Heart left ventricle (tissue), 13 donors: Measurements from ENCODE around the gene CNTFR.

Experiments used
- POLR2A ChIP-seq, 2 donors: fragments of 450-650 bp; IDR thresholded peaks; one replicate each; pipeline ENCODE4 v1.6.1; 2017; ENCODE audit warnings: antibody characterized with exemption in 2 of 2, mild to moderate bottlenecking in 2 of 2, moderate library complexity in 2 of 2
- TF ChIP-seq, protein P1 (sequence below), 12 donors: fragments of 200-600 bp; sonication (generic) in 4 of 12; IDR thresholded peaks; one replicate each; pipeline versions ENCODE4 v1.5.0 to v1.8.0; 2018 to 2022; ENCODE audit warnings: antibody characterized with exemption in 12 of 12, mild to moderate bottlenecking in 5 of 12
- donor health status: ischemic (EF 13 %, LVEDD 7.1; RV severe dilation, severe dysfunction).
- donor health status: DM: no; HTN: yes; CAD: no.
- donor health status: DM: no; HTN: no; CAD: no.
- donor health status: ischemic (EF 25% LVEDD 6.9; RV normal size, moderate dysfunction).
- donor health status: ischemic (EF 25% LVEDD 5.7; RV mildly dilated, moderate dysfunction).
- donor health status: ischemic (EF 35%, LVEDD 5.7; RV mildly dilated, moderate dysfunction).
- donor health status: nonischemic (EF 11% LVEDD 7.7; RV severe dilation, severe dysfunction).
- donor health status: DM: yes; HTN: yes; CAD: no.
- donor health status: PGD.
- donor health status: ischemic (EF 29% LVEDD 5.4; RV normal size, mild dysfunction).
- donor health status: nonischemic (EF 23%, LVEDD 6.1; RV moderate dilation, normal function).

DNA sequence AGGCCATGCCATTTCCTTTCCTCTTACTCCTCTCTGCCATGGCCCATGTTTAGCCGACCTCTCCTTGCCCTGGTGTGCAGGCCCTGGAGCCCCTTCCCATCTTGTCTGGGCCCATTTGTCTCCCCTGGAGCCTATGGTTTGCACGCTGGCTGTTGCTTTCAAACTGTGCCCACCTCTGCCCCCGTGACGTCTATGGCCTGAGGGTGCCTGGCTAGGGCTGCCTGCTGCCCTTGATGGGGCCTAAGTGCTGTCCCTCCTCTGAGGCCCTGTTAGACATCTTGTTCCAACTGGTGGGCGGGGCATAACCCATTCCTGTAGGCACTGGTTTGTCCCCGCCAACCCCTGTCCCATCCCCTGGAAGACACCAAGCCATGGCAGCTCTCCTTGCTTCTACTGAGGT is 44.0 kb downstream of the CNTFR start:
- TF ChIP-seq, protein P1, sequence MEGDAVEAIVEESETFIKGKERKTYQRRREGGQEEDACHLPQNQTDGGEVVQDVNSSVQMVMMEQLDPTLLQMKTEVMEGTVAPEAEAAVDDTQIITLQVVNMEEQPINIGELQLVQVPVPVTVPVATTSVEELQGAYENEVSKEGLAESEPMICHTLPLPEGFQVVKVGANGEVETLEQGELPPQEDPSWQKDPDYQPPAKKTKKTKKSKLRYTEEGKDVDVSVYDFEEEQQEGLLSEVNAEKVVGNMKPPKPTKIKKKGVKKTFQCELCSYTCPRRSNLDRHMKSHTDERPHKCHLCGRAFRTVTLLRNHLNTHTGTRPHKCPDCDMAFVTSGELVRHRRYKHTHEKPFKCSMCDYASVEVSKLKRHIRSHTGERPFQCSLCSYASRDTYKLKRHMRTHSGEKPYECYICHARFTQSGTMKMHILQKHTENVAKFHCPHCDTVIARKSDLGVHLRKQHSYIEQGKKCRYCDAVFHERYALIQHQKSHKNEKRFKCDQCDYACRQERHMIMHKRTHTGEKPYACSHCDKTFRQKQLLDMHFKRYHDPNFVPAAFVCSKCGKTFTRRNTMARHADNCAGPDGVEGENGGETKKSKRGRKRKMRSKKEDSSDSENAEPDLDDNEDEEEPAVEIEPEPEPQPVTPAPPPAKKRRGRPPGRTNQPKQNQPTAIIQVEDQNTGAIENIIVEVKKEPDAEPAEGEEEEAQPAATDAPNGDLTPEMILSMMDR (IDR thresholded peaks at IDR 0.05): no peak
- TF ChIP-seq POLR2A (IDR thresholded peaks at IDR 0.05): no peak
